A673 (cell line): ENCODE data around the gene PSMA4. TPM values are rescaled to one million over a fixed set of nuclear protein-coding genes. Genes with fewer than 3 reads are reported as not detected.
"Not testable (repeated sequence)": the region's sequence is repeated elsewhere in the genome, so short reads cannot be mapped to it uniquely, and the experiment has no call there.

Experiments used
- BruUV-seq: library from RNA; stranded (reverse); fragments of 400-500 nt; replicated peaks from 2 replicates; lab custom pipeline; 2021; lab: Mats Ljungman, UMichigan
- CTCF ChIA-PET: fragments of 300-600 bp; sonication (Branson Sonifier 250); formaldehyde crosslinking; loops from one replicate; lab custom pipeline; 2022; ENCODE audit warnings: antibody characterized with exemption; lab: Charles Lee
- POLR2A ChIA-PET: fragments of 300-600 bp; sonication (Branson Sonifier 250); formaldehyde crosslinking; loops from one replicate; lab custom pipeline; 2022; ENCODE audit warnings: antibody characterized with exemption; ENCODE audit not compliant: low non-redundant PET; lab: Charles Lee
- DNase-seq: peaks from one replicate; pipeline ENCODE4 v3.0.0-alpha.2; 2015; ENCODE audit warnings: low spot score
- H3K27ac ChIP-seq: fragments of 200-600 bp; sonication (generic); 2 replicates; pipeline ENCODE4 v1.5.1; 2016; ENCODE audit warnings: mixed run types, low read depth, mild to moderate bottlenecking, mixed read lengths, antibody characterized with exemption, low read length; ENCODE audit not compliant: poor library complexity, severe bottlenecking
- H3K27me3 ChIP-seq: fragments of 200-600 bp; sonication (generic); replicated peaks from 2 replicates; pipeline ENCODE4 v1.6.1; 2017; ENCODE audit warnings: mixed run types, low read depth, mild to moderate bottlenecking, mixed read lengths, antibody characterized with exemption, low read length; ENCODE audit not compliant: insufficient read depth, poor library complexity
- H3K36me3 ChIP-seq: fragments of 200-600 bp; sonication (generic); 2 replicates; pipeline ENCODE4 v1.6.1; 2016; ENCODE audit warnings: mixed run types, mild to moderate bottlenecking, mixed read lengths, antibody characterized with exemption, low read length; ENCODE audit not compliant: insufficient read depth, poor library complexity, severe bottlenecking
- H3K4me1 ChIP-seq: fragments of 200-600 bp; sonication (generic); 2 replicates; pipeline ENCODE4 v1.6.1; 2017; ENCODE audit warnings: mixed run types, mild to moderate bottlenecking, mixed read lengths, antibody characterized with exemption, low read length; ENCODE audit not compliant: insufficient read depth, poor library complexity, severe bottlenecking
- H3K4me3 ChIP-seq: fragments of 200-600 bp; sonication (generic); 2 replicates; pipeline ENCODE4 v1.5.1; 2016; ENCODE audit warnings: low read depth, mixed run types, mild to moderate bottlenecking, mixed read lengths, low read length; ENCODE audit not compliant: poor library complexity, severe bottlenecking
- H3K9me3 ChIP-seq: fragments of 200-600 bp; sonication (generic); 2 replicates; pipeline ENCODE4 v1.6.1; 2016; ENCODE audit warnings: mixed run types, low read depth, mild to moderate bottlenecking, mixed read lengths, antibody characterized with exemption, low read length; ENCODE audit not compliant: poor library complexity, severe bottlenecking
- EZH2 ChIP-seq: fragments of 200-600 bp; sonication (generic); IDR thresholded peaks from 2 replicates; pipeline ENCODE4 v1.6.1; 2017; ENCODE audit warnings: borderline replicate concordance, low read depth, mild to moderate bottlenecking, mixed read lengths, antibody characterized with exemption, low read length; ENCODE audit not compliant: poor library complexity, severe bottlenecking
- intact Hi-C: fragments of 100-400 bp; cut with micrococcal nuclease; formaldehyde crosslinking; loops from one replicate; pipeline ENCODE4 v1.10.0; 2022; ENCODE audit not compliant: unreplicated experiment
- total RNA-seq: library from RNA; stranded (reverse); gene quantifications from 2 replicates; pipeline ENCODE4 v1.2.3, GENCODE V29; 2021
- TF ChIP-seq, protein P1 (sequence below): fragments of 300-800, 200-600 bp; sonication (generic); conservative IDR thresholded peaks from 2 replicates; pipeline ENCODE4 v1.5.1; 2017; ENCODE audit warnings: low read depth, mild to moderate bottlenecking, antibody characterized with exemption, low read length, moderate library complexity, mixed read lengths

PSMA4 gene
- total RNA-seq, 1 experiment from 2014 or later = 444 TPM

DNA sequence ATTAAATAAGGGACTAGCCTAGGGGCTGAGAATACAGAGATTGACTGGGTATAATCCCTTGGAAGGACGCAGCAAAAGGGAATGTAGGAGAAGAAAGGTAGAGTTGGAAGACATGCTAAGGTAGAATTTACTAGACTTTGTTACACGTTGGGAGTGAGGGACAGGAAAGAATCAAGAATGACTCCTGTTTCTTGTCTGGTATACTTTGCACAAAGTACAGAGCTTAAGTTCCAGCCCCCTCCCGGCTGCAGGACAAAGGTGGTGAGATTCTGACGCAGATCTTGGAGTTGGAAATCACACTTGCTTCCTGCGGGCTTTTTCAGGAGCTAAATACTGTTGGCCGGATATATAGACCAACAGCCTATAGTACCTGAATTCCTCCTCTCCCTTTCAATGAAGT is 32.0 kb upstream of the PSMA4 start:
- TF ChIP-seq EZH2 = no peak
- H3K4me1 ChIP-seq = peaks cover 5% of the 10 kb centered on the region
- intact Hi-C loops = no loop called here
- POLR2A ChIA-PET = no interaction called here
- no peak for DNase-seq
- H3K4me3 ChIP-seq = peak overlapping the region; percentile 62
- CTCF ChIA-PET = no interaction called here
- peaks cover 22% of the 10 kb centered on the region for H3K27me3 ChIP-seq
- no peak overlapping the region for H3K27ac ChIP-seq
- no peaks in the 10 kb centered on the region for H3K36me3 ChIP-seq
- no TSS peak for BruUV-seq
- no peaks in the 10 kb centered on the region for H3K9me3 ChIP-seq

DNA sequence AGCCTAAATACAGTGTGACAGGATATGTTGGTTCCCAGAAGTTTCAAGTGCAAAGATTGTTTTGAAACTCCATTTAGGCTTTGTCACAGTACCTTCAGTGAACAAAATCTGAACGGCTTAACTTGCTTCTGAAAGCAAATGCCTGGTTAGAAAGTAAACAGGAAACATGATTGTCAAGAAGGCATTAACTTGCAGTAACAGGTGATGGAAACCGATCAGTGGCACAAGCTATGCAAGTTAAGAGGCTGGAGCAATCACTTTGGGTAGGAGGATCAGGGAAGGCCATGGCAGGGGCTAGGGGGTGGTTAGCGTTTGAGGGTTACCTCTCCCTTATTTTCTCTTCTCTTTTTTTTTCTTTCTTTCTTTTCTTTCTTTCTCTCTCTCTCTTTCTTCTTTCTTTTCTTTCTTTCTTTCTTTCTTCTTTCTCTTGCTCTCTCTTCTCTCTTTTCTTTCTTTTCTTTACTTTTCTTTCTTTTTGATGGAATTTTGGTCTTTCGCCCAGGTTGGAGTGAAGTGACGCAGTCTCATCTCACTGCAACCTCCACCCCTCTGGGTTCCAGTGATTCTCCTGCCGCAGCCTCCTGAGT is 30.4 kb upstream of the PSMA4 start:
- intact Hi-C loops = no loop called here
- no TSS peak for BruUV-seq
- Histone ChIP-seq H3K36me3 (no peaks in the 10 kb centered on the region), H3K27me3 (peaks cover 22% of the 10 kb centered on the region), H3K9me3 (no peaks in the 10 kb centered on the region), H3K4me3 (no peak overlapping the region), H3K4me1 (peaks cover 5% of the 10 kb centered on the region), H3K27ac (no peak overlapping the region)
- no peak for TF ChIP-seq EZH2
- TF ChIP-seq, protein P1, sequence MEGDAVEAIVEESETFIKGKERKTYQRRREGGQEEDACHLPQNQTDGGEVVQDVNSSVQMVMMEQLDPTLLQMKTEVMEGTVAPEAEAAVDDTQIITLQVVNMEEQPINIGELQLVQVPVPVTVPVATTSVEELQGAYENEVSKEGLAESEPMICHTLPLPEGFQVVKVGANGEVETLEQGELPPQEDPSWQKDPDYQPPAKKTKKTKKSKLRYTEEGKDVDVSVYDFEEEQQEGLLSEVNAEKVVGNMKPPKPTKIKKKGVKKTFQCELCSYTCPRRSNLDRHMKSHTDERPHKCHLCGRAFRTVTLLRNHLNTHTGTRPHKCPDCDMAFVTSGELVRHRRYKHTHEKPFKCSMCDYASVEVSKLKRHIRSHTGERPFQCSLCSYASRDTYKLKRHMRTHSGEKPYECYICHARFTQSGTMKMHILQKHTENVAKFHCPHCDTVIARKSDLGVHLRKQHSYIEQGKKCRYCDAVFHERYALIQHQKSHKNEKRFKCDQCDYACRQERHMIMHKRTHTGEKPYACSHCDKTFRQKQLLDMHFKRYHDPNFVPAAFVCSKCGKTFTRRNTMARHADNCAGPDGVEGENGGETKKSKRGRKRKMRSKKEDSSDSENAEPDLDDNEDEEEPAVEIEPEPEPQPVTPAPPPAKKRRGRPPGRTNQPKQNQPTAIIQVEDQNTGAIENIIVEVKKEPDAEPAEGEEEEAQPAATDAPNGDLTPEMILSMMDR = no peak
- ChIA-PET POLR2A (no interaction called here), CTCF (no interaction called here)
- DNase-seq = no peak

DNA sequence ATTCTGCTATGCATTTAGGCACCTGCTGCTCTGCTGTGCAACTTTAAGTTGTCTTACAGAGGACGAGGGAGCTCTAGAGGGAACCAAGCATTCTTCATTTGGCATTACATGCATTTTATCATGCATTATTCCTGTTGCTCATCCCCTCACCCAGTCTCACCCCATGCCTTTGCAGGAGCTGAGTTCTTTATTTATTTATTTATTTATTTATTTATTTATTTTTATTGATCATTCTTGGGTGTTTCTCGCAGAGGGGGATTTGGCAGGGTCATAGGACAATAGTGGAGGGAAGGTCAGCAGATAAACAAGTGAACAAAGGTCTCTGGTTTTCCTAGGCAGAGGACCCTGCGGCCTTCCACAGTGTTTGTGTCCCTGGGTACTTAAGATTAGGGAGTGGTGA is 20.2 kb upstream of the PSMA4 start:
- intact Hi-C loops, CTCF ChIA-PET, H3K27me3 ChIP-seq: not testable (repeated sequence)

DNA sequence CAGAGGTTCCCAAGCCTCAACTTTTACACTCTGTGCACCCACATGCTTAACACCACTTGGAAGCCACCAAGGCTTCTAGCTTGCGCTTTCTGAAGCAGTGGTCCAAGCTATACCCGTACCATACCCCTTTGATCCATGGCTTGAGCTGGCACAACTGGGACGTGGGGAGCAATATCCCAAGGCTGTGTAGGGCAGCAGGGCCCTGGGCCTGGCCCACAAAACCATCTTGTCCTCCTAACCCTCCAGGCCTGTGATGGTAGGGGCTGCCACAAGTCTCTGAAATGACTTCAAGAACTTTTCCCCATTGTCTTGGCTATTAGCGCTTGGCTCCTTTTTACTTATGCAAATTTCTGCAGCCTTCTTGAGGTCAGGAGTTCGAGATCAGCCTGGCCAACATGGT is 16.0 kb upstream of the PSMA4 start:
- H3K27ac ChIP-seq = no peak overlapping the region
- no peaks in the 10 kb centered on the region for H3K36me3 ChIP-seq
- H3K9me3 ChIP-seq = no peaks in the 10 kb centered on the region
- TF ChIP-seq, protein P1 = no peak
- no peak for TF ChIP-seq EZH2
- ChIA-PET POLR2A (no interaction called here), CTCF (no interaction called here)
- intact Hi-C loops = no loop called here
- H3K4me1 ChIP-seq = no peaks in the 10 kb centered on the region
- H3K27me3 ChIP-seq = no peaks in the 10 kb centered on the region
- no peak for DNase-seq
- no peak overlapping the region for H3K4me3 ChIP-seq
- no TSS peak for BruUV-seq

More for the DNA sequence above, 20.2 kb upstream of the PSMA4 start:
- H3K4me1 ChIP-seq, H3K27ac ChIP-seq, H3K9me3 ChIP-seq, H3K36me3 ChIP-seq, POLR2A ChIA-PET, H3K4me3 ChIP-seq, BruUV-seq, DNase-seq: not testable (repeated sequence)
